IMR-90 (cell line): Measurements from ENCODE around the gene CAPN5. TPM values are rescaled to one million over a fixed set of nuclear protein-coding genes. Genes with fewer than 3 reads are reported as not detected.

ENCODE experiments used
- ATAC-seq: fragments of 200-7000 bp; cut with Tn5 transposase; 2 replicates; pipeline ENCODE4 v1.9.1; 2020; ENCODE audit warnings: low read depth, mild to moderate bottlenecking, moderate library complexity
- BruUV-seq: library from RNA; stranded (reverse); fragments of 400-500 nt; replicated peaks from 2 replicates; lab custom pipeline; 2021; lab: Mats Ljungman, UMichigan
- CTCF ChIA-PET: fragments of 300-600 bp; formaldehyde crosslinking; extraction: SDS; loops from one replicate; lab custom pipeline; 2021; ENCODE audit warnings: antibody characterized with exemption; lab: Yijun Ruan, JAX
- POLR2A ChIA-PET: fragments of 300-600 bp; sonication (Branson Sonifier 250); formaldehyde crosslinking; loops from one replicate; lab custom pipeline; 2022; ENCODE audit warnings: antibody characterized with exemption; ENCODE audit not compliant: unreplicated experiment; lab: Charles Lee
- DNase-seq: peaks from one replicate; pipeline ENCODE4 v3.0.0; 2013
- H2AFZ ChIP-seq: replicated peaks from 2 replicates; pipeline ENCODE3; 2013; ENCODE audit warnings: low read length, mild to moderate bottlenecking; ENCODE audit not compliant: poor library complexity
- H2AK5ac ChIP-seq: 2 replicates; pipeline ENCODE4 v1.6.1; 2013; ENCODE audit warnings: low read depth, low read length, inconsistent platforms
- H2AK9ac ChIP-seq: replicated peaks from 2 replicates; pipeline ENCODE3; 2013; ENCODE audit warnings: mild to moderate bottlenecking, low read depth, low read length, moderate library complexity; ENCODE audit not compliant: poor library complexity
- H2BK120ac ChIP-seq: 2 replicates; pipeline ENCODE4 v1.6.1; 2013; ENCODE audit warnings: low read depth, low read length, inconsistent platforms
- H2BK15ac ChIP-seq: 3 replicates; pipeline ENCODE4 v1.6.1; 2013; ENCODE audit warnings: low read depth, low read length, inconsistent platforms
- H2BK20ac ChIP-seq: 2 replicates; pipeline ENCODE4 v1.6.1; 2013; ENCODE audit warnings: low read depth, mild to moderate bottlenecking, inconsistent platforms, low read length, moderate library complexity
- H2BK5ac ChIP-seq: 2 replicates; pipeline ENCODE4 v1.6.1; 2013; ENCODE audit warnings: mild to moderate bottlenecking, low read depth, low read length, inconsistent platforms; ENCODE audit not compliant: poor library complexity, severe bottlenecking
- H3K14ac ChIP-seq: replicated peaks from 2 replicates; pipeline ENCODE4 v1.6.1; 2013; ENCODE audit warnings: low read depth, low read length, inconsistent platforms
- H3K18ac ChIP-seq: 2 replicates; pipeline ENCODE4 v1.6.1; 2013; ENCODE audit warnings: low read depth, low read length, control low read depth
- H3K23ac ChIP-seq: 2 replicates; pipeline ENCODE4 v1.6.1; 2013; ENCODE audit warnings: low read depth, low read length, inconsistent platforms
- H3K27ac ChIP-seq: 2 replicates; pipeline ENCODE4 v1.5.1; 2013; ENCODE audit warnings: mild to moderate bottlenecking, control low read depth, low read length; ENCODE audit not compliant: insufficient read depth
- H3K27me3 ChIP-seq: 2 replicates; pipeline ENCODE4 v1.6.1; 2013; ENCODE audit warnings: low read length; ENCODE audit not compliant: control insufficient read depth, insufficient read depth
- H3K36me3 ChIP-seq: 2 replicates; pipeline ENCODE4 v1.6.1; 2013; ENCODE audit warnings: low read length, mixed read lengths; ENCODE audit not compliant: control insufficient read depth, insufficient read depth
- H3K4ac ChIP-seq: 2 replicates; pipeline ENCODE4 v1.6.1; 2013; ENCODE audit warnings: low read depth, low read length, inconsistent platforms
- H3K4me1 ChIP-seq: 2 replicates; pipeline ENCODE4 v1.6.1; 2013; ENCODE audit warnings: low read length, mixed read lengths; ENCODE audit not compliant: control insufficient read depth, insufficient read depth
- H3K4me2 ChIP-seq: 2 replicates; pipeline ENCODE4 v1.6.1; 2013; ENCODE audit warnings: low read depth, mild to moderate bottlenecking, control low read depth, low read length, moderate library complexity
- H3K4me3 ChIP-seq: 2 replicates; pipeline ENCODE4 v1.5.1; 2013; ENCODE audit warnings: low read depth, mild to moderate bottlenecking, control low read depth, low read length, moderate library complexity; ENCODE audit not compliant: insufficient read depth
- H3K56ac ChIP-seq: 2 replicates; pipeline ENCODE4 v1.6.1; 2013; ENCODE audit warnings: low read length, inconsistent platforms; ENCODE audit not compliant: insufficient read depth; ENCODE audit errors: extremely low read depth
- H3K79me1 ChIP-seq, 2 experiments: 2 replicates each; pipeline ENCODE4 v1.6.1; 2013; ENCODE audit warnings: low read length in 2 of 2, inconsistent platforms in 1 of 2, low read depth in 1 of 2
- H3K9ac ChIP-seq: 2 replicates; pipeline ENCODE4 v1.6.1; 2013; ENCODE audit warnings: low read depth, low read length, control low read depth
- H3K9me1 ChIP-seq: 2 replicates; pipeline ENCODE4 v1.6.1; 2013; ENCODE audit warnings: low read length, inconsistent platforms; ENCODE audit not compliant: insufficient read depth
- H3K9me3 ChIP-seq: 2 replicates; pipeline ENCODE4 v1.6.1; 2013; ENCODE audit warnings: low read length; ENCODE audit not compliant: control insufficient read depth, insufficient read depth
- H4K20me1 ChIP-seq: 2 replicates; pipeline ENCODE4 v1.6.1; 2013; ENCODE audit warnings: low read length, inconsistent platforms; ENCODE audit not compliant: insufficient read depth
- H4K5ac ChIP-seq: 2 replicates; pipeline ENCODE4 v1.6.1; 2013; ENCODE audit warnings: mild to moderate bottlenecking, low read depth, low read length, control low read depth
- H4K8ac ChIP-seq, 2 experiments: 2 replicates each; pipeline ENCODE4 v1.6.1; 2013; ENCODE audit warnings: low read depth in 2 of 2, low read length in 2 of 2, control low read depth in 1 of 2, inconsistent platforms in 1 of 2
- H4K91ac ChIP-seq: 2 replicates; pipeline ENCODE4 v1.6.1; 2013; ENCODE audit warnings: low read depth, low read length, inconsistent platforms; ENCODE audit not compliant: insufficient read depth
- CEBPB ChIP-seq: IDR thresholded peaks from 2 replicates; pipeline ENCODE4 v1.6.1; 2012; ENCODE audit warnings: low read depth, low read length, improper control_type of control experiment
- SMC3 ChIP-seq: fragments of 150-350 bp; IDR thresholded peaks from 2 replicates; pipeline ENCODE4 v1.6.1; 2016; ENCODE audit warnings: low read depth, mild to moderate bottlenecking, antibody characterized with exemption, low read length, moderate library complexity
- WGBS, 2 experiments: methylation state at CpG; one replicate each; pipeline versions ENCODE4 v1.1.5 to v1.1.7; 2013; ENCODE audit warnings: missing lambda C conversion rate in 2 of 2; ENCODE audit not compliant: insufficient read length in 1 of 2; ENCODE audit errors: extremely low coverage in 2 of 2; 5-methylcytosine and 5-hydroxymethylcytosine counted together
- dilution Hi-C: fragments of 300-500 bp; cut with HindIII; formaldehyde crosslinking; loops from one replicate; pipeline ENCODE4 v1.14.3; 2018; ENCODE audit warnings: low sequenced_read_pairs; ENCODE audit not compliant: unreplicated experiment
- in situ Hi-C: fragments of 300-500 bp; cut with MboI; formaldehyde crosslinking; loops from 3 replicates; pipeline ENCODE4 v1.14.3; 2019; ENCODE audit warnings: low sequenced_read_pairs, inconsistent platforms, mixed read lengths
- intact Hi-C: fragments of 100-400 bp; cut with micrococcal nuclease; formaldehyde crosslinking; loops from 2 replicates; pipeline ENCODE4 v1.10.0; 2022
- polyA plus RNA-seq, 3 experiments: library from polyadenylated mRNA; depleted of rRNA; stranded (reverse); fragments of >200 nt; gene quantifications; 2 replicates each; pipeline ENCODE4 v1.2.3, GENCODE V29; 2012; ENCODE audit warnings: low replicate concordance in 1 of 3
- total RNA-seq: library from RNA; depleted of rRNA; stranded (reverse); fragments of >200 nt; gene quantifications from 2 replicates; pipeline ENCODE4 v1.2.3, GENCODE V29; 2012

The CAPN5 gene
- total and polyA plus RNA-seq, 2 of the 4 experiments (the other 2 are of a cell fraction), result 8.1 to 24.0 TPM

DNA sequence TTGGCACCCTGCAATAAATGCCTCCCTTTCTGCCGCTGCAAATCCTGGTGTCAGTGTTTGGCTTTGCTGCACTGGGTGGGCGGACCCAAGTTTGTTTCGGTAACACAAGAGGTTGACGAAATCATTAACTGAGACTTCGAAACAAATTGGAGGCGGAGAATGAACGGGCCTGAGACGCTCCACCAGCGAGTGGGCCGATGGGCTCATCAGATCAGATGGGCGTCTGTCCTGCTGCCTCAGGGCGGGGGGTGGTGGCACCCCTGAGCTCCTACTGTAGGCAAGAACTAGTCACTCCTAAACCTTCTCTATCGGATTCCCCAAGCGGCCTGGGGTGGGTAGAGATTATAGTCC lies 918 bp upstream of the CAPN5 start:
- Histone ChIP-seq H3K79me1 (peaks cover 11 to 25% of the 10 kb centered on the region in 2 experiments; a peak in 3 of 4 replicates), H2BK15ac (no peak overlapping the region), H3K9ac (peak overlapping the region; percentile 76), H3K27ac (peak overlapping the region; percentile 90), H3K4me3 (peak overlapping the region; percentile 63), H3K18ac (peak overlapping the region; percentile 10; the same call in 1 of the 2 replicates), H3K23ac (peak overlapping the region; percentile 83), H3K9me3 (no peaks in the 10 kb centered on the region), H2AK9ac (peak overlapping the region; percentile 88), H3K56ac (0 out of 2 replicates have a peak overlapping the region, but pooled peaks have one; percentile 38), H2BK20ac (no peak overlapping the region), H3K4ac (peak overlapping the region; percentile 89), H4K5ac (peak overlapping the region; percentile 46), H3K36me3 (no peaks in the 10 kb centered on the region), H4K8ac (peak overlapping the region; percentile 81 to 90), H2BK5ac (peak overlapping the region; percentile 75), H3K27me3 (no peaks in the 10 kb centered on the region), H3K4me1 (peaks cover 11% of the 10 kb centered on the region), H3K14ac (peak overlapping the region; percentile 78), H3K4me2 (peak overlapping the region; percentile 81), H4K20me1 (no peaks in the 10 kb centered on the region), H2BK120ac (peak overlapping the region; percentile 11; the same call in 1 of the 2 replicates), H3K9me1 (no peaks in the 10 kb centered on the region), H2AFZ (peak overlapping the region; percentile 97), H4K91ac (peak overlapping the region; percentile 59; the same call in 1 of the 2 replicates), H2AK5ac (peak overlapping the region; percentile 31; the same call in 1 of the 2 replicates)
- ChIA-PET POLR2A (no interaction called here), CTCF (interaction anchor here (1.8 kb wide), 1 partner anchor 25 kb away, joined by 7 read pairs; no protein-coding TSS in a partner anchor)
- TF ChIP-seq SMC3, result no peak
- peak; percentile 14; the same call in 1 of the 2 replicates for TF ChIP-seq CEBPB
- dilution Hi-C loops (no loop called here), intact Hi-C loops (no loop called here), in situ Hi-C loops (no loop called here)
- 17% methylated on average over 7 of the region's 14 CpGs; no CpG with 5 or more reads in 1 of the 2 experiments for WGBS, 2 experiments
- DNase-seq, result peak; percentile 59
- ATAC-seq, result peak; percentile 4
- no TSS peak for BruUV-seq
